CD14-positive monocyte (primary cell): ENCODE measurements around the gene MYO7B. TPM values are rescaled to one million over a fixed set of nuclear protein-coding genes. Genes with fewer than 3 reads are reported as not detected.
A peak's percentile ranks its signal among the peaks of the same experiment; 100 is the strongest.

ENCODE experiments used
- DNase-seq, 3 donors: peaks; one replicate each; pipeline ENCODE4 v3.0.0-alpha.2; 2011 to 2022
- H2AFZ ChIP-seq: 2 replicates; pipeline ENCODE4 v1.6.0; 2012; ENCODE audit warnings: mild to moderate bottlenecking, low read depth, low read length, inconsistent platforms; ENCODE audit not compliant: insufficient read depth, poor library complexity, severe bottlenecking
- H3K27ac ChIP-seq, 2 donors: 1 replicate in 1 of 2; 2 replicates in 1 of 2; pipeline ENCODE4 v1.5.1; 2012 to 2013; ENCODE audit warnings: low read length in 2 of 2, control low read depth in 1 of 2, inconsistent platforms in 1 of 2, low read depth in 1 of 2, mild to moderate bottlenecking in 1 of 2
- H3K27me3 ChIP-seq, 2 donors: one replicate each; pipeline versions ENCODE4 v1.6.0 to v1.6.1; 2011 to 2013; ENCODE audit warnings: low read length in 2 of 2; ENCODE audit not compliant: control insufficient read depth in 2 of 2, insufficient read depth in 2 of 2
- H3K36me3 ChIP-seq, 2 donors: replicated peaks in 1 of 2; 1 replicate in 1 of 2; 2 replicates in 1 of 2; pipeline versions ENCODE4 v1.5.1 to v1.6.1; 2012 to 2013; ENCODE audit warnings: low read length in 2 of 2, control low read depth in 1 of 2, inconsistent platforms in 1 of 2, mild to moderate bottlenecking in 1 of 2; ENCODE audit not compliant: insufficient read depth in 2 of 2, control insufficient read depth in 1 of 2
- H3K4me1 ChIP-seq, 2 donors: 1 replicate in 1 of 2; 2 replicates in 1 of 2; pipeline versions ENCODE4 v1.5.1 to v1.6.1; 2012 to 2013; ENCODE audit warnings: low read length in 2 of 2, control low read depth in 1 of 2, inconsistent platforms in 1 of 2, mild to moderate bottlenecking in 1 of 2, moderate library complexity in 1 of 2; ENCODE audit not compliant: insufficient read depth in 2 of 2, control insufficient read depth in 1 of 2
- H3K4me2 ChIP-seq: replicated peaks from 2 replicates; pipeline ENCODE3; 2012; ENCODE audit warnings: low read length, moderate library complexity, mild to moderate bottlenecking; ENCODE audit not compliant: poor library complexity, severe bottlenecking; ENCODE audit errors: extremely low read depth
- H3K4me3 ChIP-seq, 3 experiments: fragments of 200-600 bp in 1 of 3; sonication (generic) in 1 of 3; replicated peaks in 1 of 3; 1 replicate in 2 of 3; 2 replicates in 1 of 3; pipeline ENCODE4 v1.5.1; 2011 to 2013; ENCODE audit warnings: low read length in 3 of 3, mild to moderate bottlenecking in 3 of 3, control low read depth in 2 of 3, low read depth in 2 of 3, inconsistent platforms in 1 of 3, moderate library complexity in 1 of 3
- H3K79me2 ChIP-seq: 2 replicates; pipeline ENCODE4 v1.6.0; 2012; ENCODE audit warnings: mild to moderate bottlenecking, control low read depth, inconsistent platforms, low read length, moderate library complexity; ENCODE audit not compliant: insufficient read depth
- H3K9ac ChIP-seq: 2 replicates; pipeline ENCODE4 v1.6.0; 2017; ENCODE audit warnings: low read length, mild to moderate bottlenecking; ENCODE audit not compliant: insufficient read depth, poor library complexity, severe bottlenecking
- H3K9me3 ChIP-seq, 2 donors: replicated peaks in 1 of 2; 1 replicate in 1 of 2; 2 replicates in 1 of 2; pipeline versions ENCODE4 v1.5.1 to v1.6.1; 2012 to 2013; ENCODE audit warnings: low read length in 2 of 2, control low read depth in 1 of 2; ENCODE audit not compliant: control insufficient read depth in 1 of 2, insufficient read depth in 1 of 2
- H4K20me1 ChIP-seq: 2 replicates; pipeline ENCODE4 v1.6.0; 2012; ENCODE audit warnings: mild to moderate bottlenecking, low read length, control low read depth, moderate library complexity; ENCODE audit not compliant: insufficient read depth
- H3K27ac Mint-ChIP-seq, 7 donors: one replicate each; pipeline ENCODE4 v1.8.0; 2020; ENCODE audit warnings: mild to moderate bottlenecking in 7 of 7, mixed read lengths in 7 of 7, moderate library complexity in 6 of 7, inconsistent platforms in 2 of 7
- H3K27me3 Mint-ChIP-seq, 3 donors: one replicate each; pipeline ENCODE4 v1.8.0; 2021 to 2022; ENCODE audit warnings: low read depth in 3 of 3, mild to moderate bottlenecking in 3 of 3, mixed read lengths in 3 of 3, moderate library complexity in 3 of 3, inconsistent platforms in 1 of 3
- H3K36me3 Mint-ChIP-seq, 2 donors: one replicate each; pipeline ENCODE4 v1.8.0; 2020; ENCODE audit warnings: mixed read lengths in 2 of 2, inconsistent platforms in 1 of 2, mild to moderate bottlenecking in 1 of 2
- H3K4me1 Mint-ChIP-seq: one replicate; pipeline ENCODE4 v1.8.0; 2020; ENCODE audit warnings: mild to moderate bottlenecking, mixed read lengths
- H3K4me3 Mint-ChIP-seq, 2 donors: one replicate each; pipeline ENCODE4 v1.8.0; 2020; ENCODE audit warnings: mild to moderate bottlenecking in 2 of 2, mixed read lengths in 2 of 2, moderate library complexity in 1 of 2
- H3K9me3 Mint-ChIP-seq, 7 donors: one replicate each; pipeline ENCODE4 v1.8.0; 2020 to 2022; ENCODE audit warnings: mixed read lengths in 7 of 7, mild to moderate bottlenecking in 6 of 7, moderate library complexity in 6 of 7, inconsistent platforms in 2 of 7
- WGBS: methylation state at CpG from one replicate; pipeline ENCODE4 v1.1.5; 2013; ENCODE audit warnings: missing lambda C conversion rate; ENCODE audit not compliant: insufficient coverage; 5-methylcytosine and 5-hydroxymethylcytosine counted together
- intact Hi-C, 2 donors: fragments of 100-400 bp; cut with micrococcal nuclease; formaldehyde crosslinking; loops; one replicate each; pipeline versions ENCODE4 v1.15.0 to v1.15.1; 2023
- polyA plus RNA-seq, 3 donors: library from polyadenylated mRNA; depleted of rRNA in 1 of 3; unstranded in 2 of 3; stranded (reverse) in 1 of 3; fragments of 300-500 nt in 2 of 3; fragments of >200 nt in 1 of 3; fragmentation: Illumina TruSeq in 2 of 3; gene quantifications; 1 replicate in 2 of 3; 2 replicates in 1 of 3; pipeline ENCODE4 v1.2.3, GENCODE V29; 2012 to 2021
- TF ChIP-seq, protein P1 (sequence below): fragments of 200-600 bp; IDR thresholded peaks from one replicate; pipeline ENCODE4 v1.8.0; 2022; ENCODE audit warnings: antibody characterized with exemption, mild to moderate bottlenecking

The MYO7B gene
- polyA plus RNA-seq, 3 donors = 7.3 to 9.8 (median 9.0) TPM

DNA sequence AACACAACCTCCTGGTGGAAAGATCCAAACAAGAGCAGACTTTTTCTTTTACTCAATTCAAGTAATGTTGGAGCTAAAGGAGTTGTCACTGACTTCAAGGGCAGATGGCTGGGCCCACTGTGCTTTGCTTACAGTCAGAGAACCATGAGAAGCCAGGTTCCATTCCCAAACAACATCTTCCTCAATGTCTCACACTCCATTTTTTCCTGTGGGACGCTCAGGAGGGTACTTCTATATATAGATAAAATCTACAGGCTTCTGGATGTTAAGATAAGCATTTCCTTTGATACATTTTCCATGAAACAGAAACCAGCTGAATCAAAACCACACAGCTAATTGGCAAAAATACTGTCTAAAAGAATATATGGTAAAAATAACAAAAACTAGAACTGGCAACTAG is 23.6 kb upstream of the MYO7B start:
- peaks cover 100% of the 10 kb centered on the region for H3K79me2 ChIP-seq
- H3K27ac ChIP-seq = peak overlapping the region in 1 of 2 donors; percentile 55
- no peak overlapping the region for H3K4me2 ChIP-seq
- H3K36me3 Mint-ChIP-seq = peaks cover 38 to 56% of the 10 kb centered on the region in 2 donors
- WGBS = no CpG with 5 or more reads among the region's 1 CpG
- H4K20me1 ChIP-seq = peaks cover 100% of the 10 kb centered on the region
- peak overlapping the region in 1 of 7 donors; percentile 4 for H3K27ac Mint-ChIP-seq
- no peak overlapping the region for H2AFZ ChIP-seq
- DNase-seq = no peak
- H3K36me3 ChIP-seq = peaks cover 40 to 75% of the 10 kb centered on the region in 2 donors
- H3K4me3 ChIP-seq = no peak overlapping the region
- H3K27me3 ChIP-seq = no peaks in the 10 kb centered on the region
- H3K9me3 Mint-ChIP-seq = no peaks in the 10 kb centered on the region
- H3K4me1 ChIP-seq = peaks cover 5 to 13% of the 10 kb centered on the region in 2 donors
- H3K9me3 ChIP-seq = no peaks in the 10 kb centered on the region
- H3K4me3 Mint-ChIP-seq = no peak overlapping the region
- peaks cover 17% of the 10 kb centered on the region for H3K4me1 Mint-ChIP-seq
- no peak overlapping the region for H3K9ac ChIP-seq
- TF ChIP-seq, protein P1, sequence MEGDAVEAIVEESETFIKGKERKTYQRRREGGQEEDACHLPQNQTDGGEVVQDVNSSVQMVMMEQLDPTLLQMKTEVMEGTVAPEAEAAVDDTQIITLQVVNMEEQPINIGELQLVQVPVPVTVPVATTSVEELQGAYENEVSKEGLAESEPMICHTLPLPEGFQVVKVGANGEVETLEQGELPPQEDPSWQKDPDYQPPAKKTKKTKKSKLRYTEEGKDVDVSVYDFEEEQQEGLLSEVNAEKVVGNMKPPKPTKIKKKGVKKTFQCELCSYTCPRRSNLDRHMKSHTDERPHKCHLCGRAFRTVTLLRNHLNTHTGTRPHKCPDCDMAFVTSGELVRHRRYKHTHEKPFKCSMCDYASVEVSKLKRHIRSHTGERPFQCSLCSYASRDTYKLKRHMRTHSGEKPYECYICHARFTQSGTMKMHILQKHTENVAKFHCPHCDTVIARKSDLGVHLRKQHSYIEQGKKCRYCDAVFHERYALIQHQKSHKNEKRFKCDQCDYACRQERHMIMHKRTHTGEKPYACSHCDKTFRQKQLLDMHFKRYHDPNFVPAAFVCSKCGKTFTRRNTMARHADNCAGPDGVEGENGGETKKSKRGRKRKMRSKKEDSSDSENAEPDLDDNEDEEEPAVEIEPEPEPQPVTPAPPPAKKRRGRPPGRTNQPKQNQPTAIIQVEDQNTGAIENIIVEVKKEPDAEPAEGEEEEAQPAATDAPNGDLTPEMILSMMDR = no peak
- intact Hi-C loops = no loop called here
- peaks cover 0 to 6% (median 0%) of the 10 kb centered on the region in 3 donors for H3K27me3 Mint-ChIP-seq

DNA sequence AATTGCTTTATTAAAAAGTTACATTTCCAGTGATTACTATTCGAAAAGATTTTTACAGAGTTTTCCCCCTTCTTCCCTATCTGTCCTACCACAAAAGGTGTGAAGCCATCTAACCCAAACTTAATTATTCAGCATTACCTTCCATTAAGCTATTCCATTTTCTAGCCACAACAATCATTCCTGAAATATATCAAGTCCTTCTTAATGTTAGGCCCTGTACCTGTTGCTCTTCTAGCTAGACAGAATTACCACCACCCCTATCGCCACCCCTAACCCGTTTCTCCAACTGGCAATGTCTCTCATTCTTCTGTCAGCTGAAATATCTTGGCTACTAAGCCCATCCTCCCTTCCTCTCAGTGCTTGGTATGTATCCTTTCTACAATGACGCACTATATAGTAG is 23.1 kb upstream of the MYO7B start:
- intact Hi-C loops = no loop called here
- H3K4me1 ChIP-seq = peaks cover 5 to 13% of the 10 kb centered on the region in 2 donors
- H3K27ac Mint-ChIP-seq = peak overlapping the region in 3 of 7 donors; percentile 7 to 47 (median 44)
- H3K9me3 Mint-ChIP-seq = no peaks in the 10 kb centered on the region
- no peak overlapping the region for H3K4me3 ChIP-seq
- no peak overlapping the region for H3K9ac ChIP-seq
- peaks cover 43 to 79% of the 10 kb centered on the region in 2 donors for H3K36me3 ChIP-seq
- peak overlapping the region in 1 of 2 donors; percentile 55 for H3K27ac ChIP-seq
- H2AFZ ChIP-seq = no peak overlapping the region
- peaks cover 100% of the 10 kb centered on the region for H3K79me2 ChIP-seq
- H3K4me3 Mint-ChIP-seq = no peak overlapping the region
- no peaks in the 10 kb centered on the region for H3K9me3 ChIP-seq
- no peak overlapping the region for H3K4me2 ChIP-seq
- H4K20me1 ChIP-seq = peaks cover 100% of the 10 kb centered on the region
- no peaks in the 10 kb centered on the region for H3K27me3 ChIP-seq
- H3K36me3 Mint-ChIP-seq = peaks cover 42 to 61% of the 10 kb centered on the region in 2 donors
- H3K4me1 Mint-ChIP-seq = peaks cover 19% of the 10 kb centered on the region
- 97% methylated on average over 3 of the region's 4 CpGs for WGBS
- TF ChIP-seq, protein P1 = no peak
- DNase-seq = no peak
- H3K27me3 Mint-ChIP-seq = peaks cover 0 to 6% (median 0%) of the 10 kb centered on the region in 3 donors
